GM12873 (cell line): ENCODE measurements around the gene TRAPPC5.

Experiments
- TF ChIP-seq, protein P1 (sequence below): IDR thresholded peaks from 2 replicates; pipeline ENCODE4 v1.5.1; 2012; ENCODE audit warnings: low read depth, mild to moderate bottlenecking, moderate library complexity, low read length, control low read depth; ENCODE audit not compliant: insufficient read depth; ENCODE audit errors: missing control alignments

Gene TRAPPC5

DNA sequence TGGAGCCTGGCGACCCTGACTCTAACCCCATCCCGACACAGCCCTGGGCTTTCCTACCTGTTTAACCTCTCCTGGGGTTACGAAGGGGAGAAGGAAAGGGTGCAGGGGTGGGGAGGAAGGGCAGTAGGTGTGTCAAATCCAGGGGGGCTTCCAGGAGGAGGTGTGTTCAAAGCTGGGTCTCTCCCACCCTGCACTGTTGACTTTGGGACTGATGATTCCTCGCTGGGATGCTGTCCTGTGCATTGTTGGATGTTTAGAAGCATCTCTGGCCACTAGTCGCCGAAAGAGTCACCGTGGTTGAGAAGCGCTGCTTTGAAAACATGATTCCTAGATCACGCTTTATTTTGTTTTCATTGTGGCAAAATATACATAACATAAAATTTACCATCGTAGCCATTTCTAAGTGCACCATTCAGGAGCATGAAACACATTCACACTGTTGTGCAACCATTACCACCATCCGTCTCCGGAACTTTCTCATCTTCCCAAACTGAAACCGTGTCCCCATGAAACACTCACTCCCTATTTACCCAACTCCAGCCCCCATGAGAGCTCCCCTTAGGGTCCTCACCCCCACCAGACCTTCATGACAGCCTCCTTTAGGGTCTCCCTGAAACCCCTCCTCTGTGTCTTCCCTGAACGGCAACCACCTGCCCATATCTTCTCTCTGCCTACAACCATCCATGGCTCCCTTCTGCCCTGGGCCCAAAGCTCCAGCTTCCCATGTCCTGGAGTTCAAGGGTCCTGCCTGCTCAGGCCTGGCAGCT is 25.7 kb downstream of the TRAPPC5 start:
- TF ChIP-seq, protein P1, sequence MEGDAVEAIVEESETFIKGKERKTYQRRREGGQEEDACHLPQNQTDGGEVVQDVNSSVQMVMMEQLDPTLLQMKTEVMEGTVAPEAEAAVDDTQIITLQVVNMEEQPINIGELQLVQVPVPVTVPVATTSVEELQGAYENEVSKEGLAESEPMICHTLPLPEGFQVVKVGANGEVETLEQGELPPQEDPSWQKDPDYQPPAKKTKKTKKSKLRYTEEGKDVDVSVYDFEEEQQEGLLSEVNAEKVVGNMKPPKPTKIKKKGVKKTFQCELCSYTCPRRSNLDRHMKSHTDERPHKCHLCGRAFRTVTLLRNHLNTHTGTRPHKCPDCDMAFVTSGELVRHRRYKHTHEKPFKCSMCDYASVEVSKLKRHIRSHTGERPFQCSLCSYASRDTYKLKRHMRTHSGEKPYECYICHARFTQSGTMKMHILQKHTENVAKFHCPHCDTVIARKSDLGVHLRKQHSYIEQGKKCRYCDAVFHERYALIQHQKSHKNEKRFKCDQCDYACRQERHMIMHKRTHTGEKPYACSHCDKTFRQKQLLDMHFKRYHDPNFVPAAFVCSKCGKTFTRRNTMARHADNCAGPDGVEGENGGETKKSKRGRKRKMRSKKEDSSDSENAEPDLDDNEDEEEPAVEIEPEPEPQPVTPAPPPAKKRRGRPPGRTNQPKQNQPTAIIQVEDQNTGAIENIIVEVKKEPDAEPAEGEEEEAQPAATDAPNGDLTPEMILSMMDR: no peak

DNA sequence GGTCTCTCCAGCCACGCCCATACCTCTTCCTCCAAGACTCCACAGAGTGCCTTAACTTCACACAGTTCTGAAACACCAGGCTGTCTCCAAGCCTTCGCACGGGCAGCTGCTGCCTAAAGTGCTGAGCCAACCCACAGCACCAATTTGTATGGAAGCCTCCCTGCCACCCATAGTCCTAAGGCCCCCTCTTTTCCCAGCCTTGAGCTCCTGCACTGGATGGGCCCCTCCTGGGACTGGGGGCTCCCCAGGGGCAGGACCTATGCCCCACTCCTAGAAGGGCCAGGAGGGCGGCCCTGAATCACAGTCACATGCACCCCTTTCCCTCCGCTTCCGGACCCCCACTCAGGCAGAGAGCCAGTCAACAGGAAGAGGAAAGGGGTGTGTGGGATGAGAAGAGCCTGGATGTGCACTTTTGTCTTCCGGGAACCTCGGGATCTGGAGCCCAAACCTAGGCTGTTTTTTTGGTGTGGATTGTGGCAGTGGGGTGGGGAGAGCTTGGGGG is 26.4 kb downstream of the TRAPPC5 start:
- TF ChIP-seq, protein P1: no peak

DNA sequence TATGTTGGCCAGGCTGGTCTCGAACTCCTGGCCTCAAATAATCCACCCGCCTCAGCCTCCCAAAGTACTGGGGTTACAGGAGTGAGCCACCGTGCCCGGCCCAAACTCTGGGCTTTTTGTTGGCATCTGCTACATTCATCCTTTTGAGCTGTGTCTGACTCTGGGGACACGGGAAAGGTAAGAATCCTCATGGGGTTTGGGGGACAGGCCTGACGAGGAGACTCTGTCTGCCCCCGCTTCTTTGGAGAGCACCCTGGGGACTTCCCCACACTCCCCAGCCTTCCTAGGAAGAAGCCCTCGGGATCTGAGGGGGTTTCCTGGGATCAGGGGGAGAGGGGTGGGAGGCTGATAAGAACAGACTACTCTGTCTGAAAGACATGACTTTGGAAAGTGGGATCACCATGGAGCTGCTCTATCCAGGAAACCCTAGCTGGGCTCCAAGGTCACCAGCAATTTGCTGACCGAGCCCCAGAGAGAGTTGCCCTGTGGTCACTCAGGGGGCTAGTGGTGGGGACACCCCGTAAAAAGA is 29.4 kb downstream of the TRAPPC5 start:
- TF ChIP-seq, protein P1: no peak

DNA sequence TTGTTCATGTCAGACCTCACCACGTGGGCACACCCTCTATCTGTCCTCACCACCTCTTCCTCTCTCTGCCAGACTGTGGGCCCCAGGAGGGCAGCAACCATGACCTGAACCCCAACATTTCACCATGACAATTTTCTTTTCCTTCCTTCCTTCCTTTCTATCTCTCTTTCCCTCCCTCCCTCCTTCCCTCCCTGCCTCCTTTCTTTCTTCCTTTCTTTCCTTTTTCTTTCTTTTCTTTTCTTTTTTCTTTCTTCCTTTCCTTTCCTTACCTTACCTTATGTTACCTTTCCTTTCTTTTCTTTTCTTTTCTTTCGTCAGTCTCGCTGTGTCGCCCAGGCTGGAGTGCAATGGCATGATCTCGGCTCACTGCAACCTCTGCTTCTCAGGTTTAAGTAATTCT is 30.0 kb downstream of the TRAPPC5 start:
- TF ChIP-seq, protein P1: no peak

DNA sequence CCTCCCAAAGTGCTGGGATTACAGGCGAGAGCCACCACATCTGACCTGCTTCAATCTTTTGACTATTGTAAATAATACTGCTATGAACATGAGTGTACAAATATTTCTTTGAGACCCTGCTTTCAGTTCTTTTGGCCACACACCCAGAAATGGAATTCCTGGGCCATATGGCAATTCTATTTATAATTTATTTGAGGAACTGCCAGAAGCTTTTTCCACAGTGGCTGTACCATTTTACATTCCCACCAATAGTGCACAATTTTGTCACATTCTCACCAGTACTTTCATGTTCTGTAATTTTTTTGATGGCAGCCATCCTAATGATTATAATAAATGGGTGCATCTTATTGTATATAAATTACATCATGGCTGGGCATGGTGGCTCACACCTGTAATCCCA is 35.0 kb downstream of the TRAPPC5 start:
- TF ChIP-seq, protein P1: no peak

DNA sequence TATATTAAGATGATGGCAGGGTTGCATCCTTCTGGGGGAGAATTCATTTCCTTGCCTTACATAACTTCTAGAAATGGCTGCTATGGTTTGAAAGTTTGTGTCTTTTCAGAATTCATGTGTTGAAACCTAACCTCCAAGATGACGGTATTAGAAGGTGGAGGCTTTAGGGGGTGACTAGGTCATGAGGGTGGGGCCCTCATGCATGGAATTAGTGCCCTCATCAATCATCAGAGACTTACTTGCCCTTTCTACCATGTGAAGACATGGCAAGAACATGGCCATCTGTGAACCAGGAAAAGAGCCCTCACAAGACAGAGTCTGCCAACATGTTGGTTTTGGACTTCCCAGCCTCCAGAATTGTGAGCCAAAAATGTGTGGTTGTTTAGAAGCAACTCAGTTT is 36.1 kb downstream of the TRAPPC5 start:
- TF ChIP-seq, protein P1: no peak

DNA sequence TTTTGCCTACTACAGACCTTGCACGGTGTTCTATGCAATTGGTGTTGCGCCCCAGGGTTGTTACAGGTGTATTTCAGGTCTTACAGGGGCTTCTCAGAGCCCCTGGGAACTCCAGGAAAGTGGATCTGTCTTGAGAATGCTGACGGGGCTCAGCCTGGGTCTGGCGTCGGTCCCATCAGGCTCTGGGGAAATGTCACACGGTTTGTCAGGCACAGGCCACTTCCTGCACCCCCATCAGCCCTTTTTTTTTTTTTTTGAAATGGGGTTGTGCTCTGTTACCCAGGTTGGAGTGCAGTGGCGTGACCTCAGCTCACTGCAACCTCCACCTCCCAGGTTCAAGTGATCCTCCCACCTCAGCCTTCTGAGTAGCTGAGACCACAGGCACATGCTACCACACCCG is 38.0 kb downstream of the TRAPPC5 start:
- TF ChIP-seq, protein P1: no peak
